Lower leg skin (tissue), 4 donors: ENCODE data around the gene ENAH. TPM values are rescaled to one million over a fixed set of nuclear protein-coding genes. Genes with fewer than 3 reads are reported as not detected.
A peak's percentile ranks its signal among the peaks of the same experiment; 100 is the strongest.

Experiments
- DNase-seq, 2 donors: peaks; one replicate each; pipeline ENCODE4 v3.0.0-alpha.2; 2019; ENCODE audit warnings: low spot score in 2 of 2
- H3K4me3 ChIP-seq: fragments of 200-600 bp; sonication (generic); 2 replicates; pipeline ENCODE4 v1.5.1; 2017; ENCODE audit warnings: mild to moderate bottlenecking, low read depth; ENCODE audit not compliant: poor library complexity, severe bottlenecking
- POLR2A ChIP-seq, 2 donors: fragments of 450-650 bp; IDR thresholded peaks; one replicate each; pipeline ENCODE4 v1.6.1; 2016 to 2017; ENCODE audit warnings: antibody characterized with exemption in 2 of 2, mild to moderate bottlenecking in 1 of 2, moderate library complexity in 1 of 2
- WGBS, 2 donors: methylation state at CpG; one replicate each; pipeline ENCODE4 v1.1.5; 2018; 5-methylcytosine and 5-hydroxymethylcytosine counted together
- intact Hi-C: fragments of 100-400 bp; cut with DNase I; formaldehyde crosslinking; loops from one replicate; pipeline ENCODE4 v1.15.0; 2023; ENCODE audit warnings: low total_unique reads
- total RNA-seq, 4 donors: library from RNA; depleted of rRNA; stranded (reverse); fragments of >200 nt; gene quantifications; one replicate each; pipeline ENCODE4 v1.1.0, GENCODE V29; 2016
- TF ChIP-seq, protein P1 (sequence below), 3 donors: fragments of 450-650 bp; IDR thresholded peaks; one replicate each; pipeline ENCODE4 v1.5.1; 2016; ENCODE audit warnings: antibody characterized with exemption in 3 of 3, mild to moderate bottlenecking in 3 of 3, moderate library complexity in 2 of 3

The ENAH gene
- total RNA-seq, 4 donors from 2014 or later: 32.5 to 37.4 (median 35.2) TPM

DNA sequence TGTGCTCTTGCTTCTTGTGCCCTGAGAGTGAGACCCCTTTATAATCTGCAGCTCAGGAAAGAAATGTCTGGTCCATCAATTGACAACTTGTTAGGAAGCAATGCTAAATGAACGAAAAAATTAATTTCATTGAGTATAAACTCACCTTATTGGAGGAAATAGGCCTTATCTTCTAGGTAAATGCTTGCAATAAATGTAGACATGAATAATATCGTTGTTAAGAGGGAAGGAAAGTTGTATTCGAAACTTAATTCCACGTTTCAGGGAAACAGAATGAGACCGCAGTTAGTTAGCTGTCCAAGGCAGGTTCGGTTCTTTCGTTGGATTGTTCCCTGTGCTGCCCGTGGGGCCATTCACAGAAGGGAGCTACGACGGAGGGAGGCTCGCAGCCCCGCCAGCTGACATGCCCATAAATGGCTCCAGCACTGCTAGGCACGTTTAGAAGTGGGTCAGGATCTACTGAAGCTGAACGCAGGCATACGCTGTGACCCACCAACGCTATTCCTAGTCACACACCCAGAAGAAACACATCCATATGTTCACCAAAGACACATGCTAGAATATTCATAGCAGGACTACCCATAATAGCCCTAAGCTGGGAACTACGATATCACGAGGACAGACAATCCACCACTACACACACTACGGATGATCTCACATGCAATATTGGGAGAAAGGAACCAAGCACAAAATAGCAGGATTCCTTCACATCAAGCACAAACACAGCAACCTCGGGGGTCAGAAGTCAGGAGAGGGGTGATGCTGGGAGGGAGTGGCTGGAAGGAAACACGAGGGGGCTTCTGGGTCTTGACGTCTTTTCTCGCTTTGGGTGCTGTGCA is 168.9 kb downstream of the ENAH start:
- TF ChIP-seq, protein P1, sequence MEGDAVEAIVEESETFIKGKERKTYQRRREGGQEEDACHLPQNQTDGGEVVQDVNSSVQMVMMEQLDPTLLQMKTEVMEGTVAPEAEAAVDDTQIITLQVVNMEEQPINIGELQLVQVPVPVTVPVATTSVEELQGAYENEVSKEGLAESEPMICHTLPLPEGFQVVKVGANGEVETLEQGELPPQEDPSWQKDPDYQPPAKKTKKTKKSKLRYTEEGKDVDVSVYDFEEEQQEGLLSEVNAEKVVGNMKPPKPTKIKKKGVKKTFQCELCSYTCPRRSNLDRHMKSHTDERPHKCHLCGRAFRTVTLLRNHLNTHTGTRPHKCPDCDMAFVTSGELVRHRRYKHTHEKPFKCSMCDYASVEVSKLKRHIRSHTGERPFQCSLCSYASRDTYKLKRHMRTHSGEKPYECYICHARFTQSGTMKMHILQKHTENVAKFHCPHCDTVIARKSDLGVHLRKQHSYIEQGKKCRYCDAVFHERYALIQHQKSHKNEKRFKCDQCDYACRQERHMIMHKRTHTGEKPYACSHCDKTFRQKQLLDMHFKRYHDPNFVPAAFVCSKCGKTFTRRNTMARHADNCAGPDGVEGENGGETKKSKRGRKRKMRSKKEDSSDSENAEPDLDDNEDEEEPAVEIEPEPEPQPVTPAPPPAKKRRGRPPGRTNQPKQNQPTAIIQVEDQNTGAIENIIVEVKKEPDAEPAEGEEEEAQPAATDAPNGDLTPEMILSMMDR (IDR thresholded peaks at IDR 0.05): no peak
- no peak for TF ChIP-seq POLR2A (IDR thresholded peaks at IDR 0.05)
- no peak overlapping the region for H3K4me3 ChIP-seq
- intact Hi-C loops: no loop called here
- peak in 1 of 2 donors; percentile 68 for DNase-seq
- WGBS, 2 donors: 74 to 77% methylated on average over 23 of the region's 23 CpGs

DNA sequence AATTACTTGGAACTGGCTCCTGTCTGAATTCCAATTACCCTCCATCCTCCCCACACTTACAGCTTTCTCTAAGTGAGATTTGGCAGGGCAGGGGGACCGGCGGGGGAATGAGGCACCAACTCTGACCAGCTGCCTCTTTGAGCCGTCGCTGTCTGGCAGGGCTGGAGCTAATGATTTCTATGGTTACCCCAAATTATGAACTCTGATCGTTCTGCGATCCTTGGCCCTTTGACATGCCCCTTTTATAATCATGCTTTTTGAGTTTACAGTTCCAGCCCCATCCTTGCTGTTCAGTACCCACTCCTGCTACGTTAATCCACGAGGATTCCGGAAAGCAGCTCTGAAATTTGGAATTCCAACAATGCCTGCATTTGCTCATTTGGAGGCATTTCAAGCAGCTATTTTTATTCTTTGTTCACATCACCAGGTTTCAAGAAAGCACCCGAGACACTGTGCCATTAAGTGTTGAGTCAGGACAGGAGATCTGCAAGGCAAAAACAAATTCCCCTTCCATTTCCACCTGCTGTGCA is 170.4 kb downstream of the ENAH start:
- no peak overlapping the region for H3K4me3 ChIP-seq
- intact Hi-C loops: no loop called here
- DNase-seq: peak in 1 of 2 donors; percentile 61
- TF ChIP-seq, protein P1 (IDR thresholded peaks at IDR 0.05): no peak
- TF ChIP-seq POLR2A (IDR thresholded peaks at IDR 0.05): no peak
- 38 to 56% methylated on average over 10 of the region's 10 CpGs for WGBS, 2 donors

DNA sequence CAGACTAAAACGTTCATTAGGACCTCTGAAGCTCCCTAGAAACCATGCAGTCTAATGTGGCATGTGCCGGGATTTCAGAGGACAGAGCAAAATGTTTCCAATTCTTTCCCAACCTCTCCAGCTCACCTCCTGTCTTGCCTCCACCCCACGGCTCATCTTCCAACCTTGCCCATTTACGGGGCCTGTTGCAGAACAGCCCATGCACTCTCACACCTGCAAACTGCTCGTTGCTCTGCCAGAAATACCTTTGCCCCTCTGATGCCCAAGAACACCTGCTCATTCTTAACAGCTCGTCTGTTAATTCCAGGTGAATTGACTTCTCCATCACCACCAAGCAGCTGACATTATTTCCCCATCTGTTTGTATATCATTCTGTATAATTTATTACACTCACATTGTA is 171.2 kb downstream of the ENAH start:
- TF ChIP-seq, protein P1 (IDR thresholded peaks at IDR 0.05): no peak
- no peak for TF ChIP-seq POLR2A (IDR thresholded peaks at IDR 0.05)
- DNase-seq: peak in 1 of 2 donors; percentile 23
- WGBS, 2 donors: 39 to 40% methylated on average over 6 of the region's 6 CpGs
- H3K4me3 ChIP-seq: no peak overlapping the region
- intact Hi-C loops: no loop called here

- peak in 1 of 2 donors; percentile 89 for DNase-seq
- intact Hi-C loops: no loop called here
- WGBS, 2 donors: 52 to 56% methylated on average over 6 of the region's 6 CpGs
Observed at GRCh38 chr1:225480825-225481434, 172.0 kb downstream of the ENAH start.

GRCh38 chr1:225479996-225480720 is 172.8 kb downstream of the ENAH start:
- intact Hi-C loops: loop anchor here (10.0 kb wide), 1 partner anchor 285 kb away; no protein-coding TSS in a partner anchor
- TF ChIP-seq, protein P1 (IDR thresholded peaks at IDR 0.05): no peak
- TF ChIP-seq POLR2A (IDR thresholded peaks at IDR 0.05): no peak
- no peak overlapping the region for H3K4me3 ChIP-seq
- DNase-seq: peak in 1 of 2 donors; percentile 71
- WGBS, 2 donors: 86 to 89% methylated on average over 21 of the region's 21 CpGs

More at GRCh38 chr1:225480825-225481434, 172.0 kb downstream of the ENAH start:
- TF ChIP-seq, protein P1 (IDR thresholded peaks at IDR 0.05): no peak
- no peak for TF ChIP-seq POLR2A (IDR thresholded peaks at IDR 0.05)
- no peak overlapping the region for H3K4me3 ChIP-seq
